ENCODE measurements around the gene TSC22D1. TPM values are rescaled to one million over a fixed set of nuclear protein-coding genes. Genes with fewer than 3 reads are reported as not detected.

The TSC22D1 gene
- total and polyA plus RNA-seq, 4 donors = 21.0 to 43.5 (median 37.0) TPM

- DNase-seq (ENCODE audit: low spot score) = no peak
- Histone ChIP-seq H3K4me1 (ENCODE audit: control insufficient read depth in 4 of 4, insufficient read depth in 4 of 4, low read length in 3 of 4) (no peaks in the 10 kb centered on the region), H3K9me3 (ENCODE audit: control insufficient read depth in 4 of 4, low read length in 3 of 4) (no peaks in the 10 kb centered on the region), H3K27ac (ENCODE audit: low read depth in 1 of 2, low read length in 2 of 2) (no peak overlapping the region), H3K4me3 (ENCODE audit: low read depth in 1 of 3, low read length in 3 of 3) (no peak overlapping the region), H3K27me3 (ENCODE audit: control insufficient read depth in 4 of 4, insufficient read depth in 4 of 4, low read length in 3 of 4) (no peaks in the 10 kb centered on the region), H3K9ac (ENCODE audit: low read depth in 1 of 2, low read length in 2 of 2) (no peak overlapping the region), H3K36me3 (ENCODE audit: control insufficient read depth in 4 of 4, insufficient read depth in 3 of 4, low read depth in 1 of 4, low read length in 3 of 4) (no peaks in the 10 kb centered on the region)
- WGBS = 89% methylated on average over 15 of the region's 15 CpGs
- no peak for TF ChIP-seq CTCF (IDR thresholded peaks at IDR 0.05; ENCODE audit: low read depth, low read length, missing input control)
- no peak for TF ChIP-seq RAD21 (IDR thresholded peaks at IDR 0.05)
- no peak for TF ChIP-seq MAX (IDR thresholded peaks at IDR 0.05)
- no peak for TF ChIP-seq YY1 (IDR thresholded peaks at IDR 0.05)
- TF ChIP-seq HNF4A (conservative IDR thresholded peaks at IDR 0.05) = no peak
- no peak for TF ChIP-seq FOXA1 (IDR thresholded peaks at IDR 0.05)
- TF ChIP-seq RXRA (IDR thresholded peaks at IDR 0.05) = no peak
Observed at GRCh38 chr13:44415815-44416214, 160.3 kb downstream of the TSC22D1 start.

- no peak overlapping the region for H3K9ac ChIP-seq (ENCODE audit: low read depth in 1 of 2, low read length in 2 of 2)
- no peak overlapping the region for H3K4me3 ChIP-seq (ENCODE audit: low read depth in 1 of 3, low read length in 3 of 3)
- DNase-seq (ENCODE audit: low spot score) = no peak
- no peaks in the 10 kb centered on the region for H3K4me1 ChIP-seq (ENCODE audit: control insufficient read depth in 4 of 4, insufficient read depth in 4 of 4, low read length in 3 of 4)
- H3K9me3 ChIP-seq (ENCODE audit: control insufficient read depth in 4 of 4, low read length in 3 of 4) = no peaks in the 10 kb centered on the region
- 97% methylated on average over 26 of the region's 26 CpGs for WGBS
- H3K36me3 ChIP-seq (ENCODE audit: control insufficient read depth in 4 of 4, insufficient read depth in 3 of 4, low read depth in 1 of 4, low read length in 3 of 4) = no peaks in the 10 kb centered on the region
- TF ChIP-seq TAF1 (conservative IDR thresholded peaks at IDR 0.05) (no peak), HNF4G (IDR thresholded peaks at IDR 0.05) (no peak), REST (IDR thresholded peaks at IDR 0.05) (no peak), EGR1 (IDR thresholded peaks at IDR 0.05; ENCODE audit: low read depth in 2 of 2) (no peak), MAX (IDR thresholded peaks at IDR 0.05) (no peak), RXRA (IDR thresholded peaks at IDR 0.05) (no peak), NR2F2 (IDR thresholded peaks at IDR 0.05) (no peak), CTCF (IDR thresholded peaks at IDR 0.05; ENCODE audit: low read depth, low read length, missing input control) (no peak), GABPA (IDR thresholded peaks at IDR 0.05 in 1 of 2, conservative IDR thresholded peaks at IDR 0.05 in 1 of 2) (no peak), HNF4A (conservative IDR thresholded peaks at IDR 0.05) (no peak), YY1 (IDR thresholded peaks at IDR 0.05) (no peak), FOXA1 (IDR thresholded peaks at IDR 0.05) (no peak), ZBTB33 (IDR thresholded peaks at IDR 0.05) (no peak), ATF3 (IDR thresholded peaks at IDR 0.05) (no peak), SP1 (IDR thresholded peaks at IDR 0.05) (no peak), JUND (IDR thresholded peaks at IDR 0.05) (no peak)
- no peak overlapping the region for H3K27ac ChIP-seq (ENCODE audit: low read depth in 1 of 2, low read length in 2 of 2)
- no peaks in the 10 kb centered on the region for H3K27me3 ChIP-seq (ENCODE audit: control insufficient read depth in 4 of 4, insufficient read depth in 4 of 4, low read length in 3 of 4)
Observed at GRCh38 chr13:44414716-44415115, 161.4 kb downstream of the TSC22D1 start.
